Stimulated activated CD4-positive, alpha-beta T cell treated with anti-CD3 and anti-CD28 coated beads, TNF-alpha, amount 100 ng/mL, for 24 hours (primary cell): ENCODE data around the gene LNPEP.

Experiments used
- DNase-seq, 3 experiments: peaks; one replicate each; pipeline ENCODE4 v3.0.0-alpha.2; 2020; ENCODE audit warnings: low read depth in 3 of 3

The LNPEP gene

DNA sequence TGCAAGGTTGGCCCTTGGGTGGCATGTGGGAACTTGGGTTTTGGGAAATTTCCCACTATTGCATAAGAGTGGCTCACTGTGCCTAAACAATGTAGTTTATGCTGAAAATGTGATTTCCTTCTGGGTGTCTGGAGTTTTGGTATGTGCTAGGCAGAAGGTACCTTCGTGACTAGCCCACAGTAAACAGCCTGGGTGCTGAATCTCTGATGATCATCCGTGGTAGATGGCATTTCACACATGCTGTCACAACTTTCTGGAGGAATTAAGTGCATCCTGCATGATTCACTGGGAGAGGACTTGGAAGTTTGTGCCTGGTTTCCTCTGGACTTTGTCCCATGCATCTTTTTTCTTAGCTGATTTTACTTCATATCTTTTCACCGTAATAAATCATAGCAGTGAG, 64.5 kb downstream of the LNPEP start:
- no peak for DNase-seq

- no peak for DNase-seq
Observed at GRCh38 chr5:97002983-97003382, 67.1 kb downstream of the LNPEP start.

- DNase-seq = peak in 1 of 3 experiments; percentile 2
Observed at GRCh38 chr5:97004423-97005060, 68.7 kb downstream of the LNPEP start.

GRCh38 chr5:97006454-97007060, 70.7 kb downstream of the LNPEP start:
- no peak for DNase-seq

DNA sequence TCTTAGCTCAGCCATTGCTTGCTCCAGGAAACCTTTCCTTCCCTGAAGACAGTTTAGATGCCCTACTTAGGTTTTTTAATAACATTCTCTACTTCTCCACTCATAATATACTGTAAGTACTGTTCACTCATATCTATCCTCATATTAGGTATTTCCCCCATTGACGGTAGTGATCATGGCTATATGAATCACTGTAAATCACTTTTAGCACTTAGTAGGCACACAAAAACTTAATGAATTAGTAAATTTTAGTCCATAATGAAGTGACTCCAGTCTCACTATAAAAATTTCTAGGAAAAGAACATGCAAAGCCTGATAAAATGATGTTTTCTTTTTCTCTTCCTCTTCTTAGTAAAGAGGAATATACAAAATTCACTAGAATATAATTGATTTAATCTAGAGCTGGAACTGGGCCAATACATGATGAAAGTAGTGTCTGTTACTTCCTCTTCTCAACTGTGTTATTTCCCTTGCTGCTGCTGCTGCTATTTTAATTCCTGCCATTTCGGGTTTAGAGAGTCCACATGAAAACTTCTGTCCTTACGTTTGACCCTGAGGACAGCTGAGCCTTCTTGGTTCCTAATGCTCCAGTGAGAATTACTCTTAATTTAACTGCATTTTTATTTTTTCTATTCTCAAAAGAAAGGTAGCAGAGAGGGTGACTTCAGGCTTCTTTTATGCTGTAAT, 73.5 kb downstream of the LNPEP start:
- DNase-seq = no peak

GRCh38 chr5:97009921-97010320, 74.0 kb downstream of the LNPEP start:
- no peak for DNase-seq

GRCh38 chr5:97010606-97011005, 74.7 kb downstream of the LNPEP start:
- no peak for DNase-seq

GRCh38 chr5:97011567-97011966, 75.7 kb downstream of the LNPEP start:
- DNase-seq = no peak

GRCh38 chr5:97019435-97020117, 83.7 kb downstream of the LNPEP start:
- DNase-seq = no peak

DNA sequence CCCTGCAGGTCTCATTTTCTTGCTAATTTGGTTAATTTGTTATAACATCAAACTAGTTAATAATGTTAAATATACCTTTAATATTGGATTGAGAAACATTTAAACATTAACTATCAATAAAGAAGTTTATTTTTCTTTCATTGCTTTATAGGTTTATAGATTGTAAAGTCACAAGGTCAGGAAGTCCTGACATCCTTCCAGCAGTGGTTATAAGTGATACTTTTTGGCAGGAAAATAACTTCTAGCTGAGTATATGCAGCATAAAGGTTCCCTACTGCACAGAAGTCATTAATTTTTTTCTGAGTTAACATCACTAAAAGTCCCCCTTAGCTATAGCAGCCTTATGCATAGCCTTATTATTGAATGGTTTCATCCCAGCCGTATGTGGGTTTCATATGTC, 85.5 kb downstream of the LNPEP start:
- no peak for DNase-seq

DNA sequence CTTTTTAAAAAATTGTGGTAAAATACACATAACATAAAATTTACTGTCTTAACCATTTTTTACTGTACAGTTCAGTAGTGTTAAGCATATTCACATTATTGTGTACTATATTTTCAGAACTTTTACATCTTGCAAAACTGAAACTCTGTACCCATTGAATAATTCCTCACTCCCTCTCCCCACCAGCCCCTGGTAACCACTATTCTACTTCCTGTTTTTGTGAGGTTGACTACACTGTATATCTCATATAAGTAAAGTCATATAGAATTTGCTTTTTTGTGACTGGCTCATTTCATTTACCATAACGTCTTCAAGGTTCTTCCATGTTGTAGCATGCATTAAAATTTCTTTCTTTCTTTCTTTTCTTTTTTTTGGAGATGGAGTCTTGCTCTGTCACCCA, 87.0 kb downstream of the LNPEP start:
- DNase-seq = no peak

DNA sequence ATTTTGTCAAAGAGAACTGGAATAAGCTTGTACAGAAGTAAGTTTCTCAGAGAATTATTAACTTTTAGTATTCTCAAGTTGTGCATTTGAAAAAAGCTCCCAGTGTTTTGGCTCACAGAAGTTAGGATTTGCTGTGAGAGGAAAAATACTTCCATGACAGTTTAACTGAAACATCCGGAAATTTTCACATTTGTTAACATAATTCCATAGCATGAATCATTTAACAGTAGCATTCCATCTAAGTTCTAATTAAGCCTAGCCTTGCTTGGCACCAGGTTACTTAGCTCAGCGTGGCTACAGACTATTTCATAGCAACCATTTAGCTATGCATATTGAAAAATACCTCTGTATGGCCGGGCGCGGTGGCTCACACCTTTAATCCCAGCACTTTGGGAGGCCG, 90.8 kb downstream of the LNPEP start:
- no peak for DNase-seq

DNA sequence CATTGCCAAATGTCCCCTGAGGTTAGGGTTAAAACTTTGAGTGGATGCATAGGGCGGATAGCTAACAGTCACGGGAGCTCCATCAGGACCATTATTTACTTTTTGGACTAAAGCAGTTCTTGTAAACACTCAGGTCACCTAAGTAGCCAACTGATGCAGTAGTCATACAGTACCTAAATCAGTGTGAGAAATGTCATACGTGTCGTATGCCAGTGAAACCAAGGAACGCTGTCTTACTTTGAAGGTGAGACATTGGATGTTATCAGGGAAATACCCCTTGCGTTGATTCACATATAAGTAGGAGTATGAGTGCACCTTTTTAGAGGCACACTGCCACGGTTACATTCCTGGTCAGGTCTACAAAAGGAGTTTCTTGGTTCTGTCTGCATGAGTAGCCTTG, 101.9 kb downstream of the LNPEP start:
- no peak for DNase-seq

DNA sequence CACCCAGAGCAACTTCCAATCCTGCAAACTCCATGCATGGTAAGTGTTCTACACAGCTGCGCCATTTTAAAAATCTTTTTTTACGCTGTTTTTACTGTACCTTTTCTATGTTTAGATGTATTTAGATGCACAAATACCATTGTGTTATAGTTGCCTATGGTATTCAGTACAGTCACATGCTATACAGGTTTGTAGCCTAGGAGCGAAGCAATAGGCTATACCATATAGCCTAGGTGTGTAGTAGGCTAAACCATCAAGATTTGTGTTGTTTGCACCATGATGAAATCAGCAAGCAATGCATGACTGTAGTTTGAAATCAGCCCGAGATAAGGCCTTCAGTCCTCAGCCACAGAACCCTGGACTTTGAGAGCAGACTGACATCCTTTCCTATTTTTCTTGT, 105.4 kb downstream of the LNPEP start:
- no peak for DNase-seq

DNA sequence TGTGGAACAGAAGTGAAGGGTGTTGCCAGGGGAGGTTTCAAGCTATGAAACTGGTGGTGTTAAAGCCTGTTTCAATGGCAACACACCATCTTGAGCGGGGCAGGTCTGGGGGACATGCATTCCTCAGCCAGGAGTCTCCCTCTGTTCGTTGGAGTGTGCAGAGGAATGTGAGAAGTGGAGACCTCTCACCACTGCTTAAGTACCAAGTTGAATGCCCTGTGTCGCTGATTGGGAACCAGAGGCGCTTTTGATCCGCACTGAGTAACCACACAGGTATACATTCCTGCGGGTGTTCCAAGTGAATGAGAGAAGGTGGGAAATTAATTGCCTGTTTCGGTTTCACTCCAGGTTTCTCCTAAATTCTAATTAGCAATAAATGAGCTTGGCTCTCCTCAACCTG, 107.1 kb downstream of the LNPEP start:
- DNase-seq = no peak

- no peak for DNase-seq
Observed at GRCh38 chr5:97043511-97043910, 107.6 kb downstream of the LNPEP start.

GRCh38 chr5:97044052-97044451, 108.2 kb downstream of the LNPEP start:
- DNase-seq = no peak

- DNase-seq = no peak
Observed at GRCh38 chr5:97046270-97046982, 110.5 kb downstream of the LNPEP start.

- no peak for DNase-seq
Observed at GRCh38 chr5:97047076-97047475, 111.2 kb downstream of the LNPEP start.

- DNase-seq = no peak
Observed at GRCh38 chr5:97049175-97049574, 113.3 kb downstream of the LNPEP start.

- no peak for DNase-seq
Observed at GRCh38 chr5:97056263-97056662, 120.4 kb downstream of the LNPEP start.

GRCh38 chr5:97062046-97062445, 126.2 kb downstream of the LNPEP start:
- DNase-seq = no peak
